ENCODE data around the gene CYP24A1.

CYP24A1 gene

GRCh38 chr20:54214566-54214965 lies 40.8 kb upstream of the CYP24A1 start:
- TF ChIP-seq FOXP2 (optimal IDR thresholded peaks at IDR 0.05; ENCODE audit: borderline replicate concordance, extremely low read depth, extremely low read length, insufficient read depth) (no peak), REST (IDR thresholded peaks at IDR 0.05; ENCODE audit: insufficient read depth in 1 of 2, low read depth in 2 of 2, low read length in 2 of 2) (no peak), SIN3A (IDR thresholded peaks at IDR 0.05; ENCODE audit: borderline replicate concordance, insufficient read depth, low read length) (no peak), TAF1 (IDR thresholded peaks at IDR 0.05; ENCODE audit: borderline replicate concordance, insufficient read depth, low read length) (no peak), POLR2AphosphoS5 (IDR thresholded peaks at IDR 0.05; ENCODE audit: low read depth, low read length) (no peak)

DNA sequence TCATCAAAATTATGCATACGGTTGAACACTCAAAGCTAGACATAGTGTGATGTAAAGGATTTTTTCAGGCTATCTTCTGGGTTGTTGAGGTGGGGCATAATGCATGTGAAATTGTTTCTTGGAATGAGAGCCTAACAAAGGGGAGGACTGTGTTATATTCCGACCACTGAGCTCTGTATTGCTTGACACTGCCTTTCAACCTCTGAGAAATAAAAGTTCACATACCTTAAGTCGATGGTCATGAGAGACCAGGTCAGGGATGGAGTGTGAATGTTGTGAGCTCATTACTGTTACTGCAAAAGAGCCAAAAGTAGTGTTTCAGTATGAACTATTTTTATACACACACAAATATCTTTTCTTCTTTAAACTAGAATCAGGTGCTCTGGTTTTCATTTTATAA lies 39.1 kb upstream of the CYP24A1 start:
- TF ChIP-seq POLR2AphosphoS5 (IDR thresholded peaks at IDR 0.05; ENCODE audit: low read depth, low read length) (no peak), SIN3A (IDR thresholded peaks at IDR 0.05; ENCODE audit: borderline replicate concordance, insufficient read depth, low read length) (no peak), REST (IDR thresholded peaks at IDR 0.05; ENCODE audit: insufficient read depth in 1 of 2, low read depth in 2 of 2, low read length in 2 of 2) (no peak), FOXP2 (optimal IDR thresholded peaks at IDR 0.05; ENCODE audit: borderline replicate concordance, extremely low read depth, extremely low read length, insufficient read depth) (no peak), TAF1 (IDR thresholded peaks at IDR 0.05; ENCODE audit: borderline replicate concordance, insufficient read depth, low read length) (no peak)

- TF ChIP-seq SIN3A (IDR thresholded peaks at IDR 0.05; ENCODE audit: borderline replicate concordance, insufficient read depth, low read length) (no peak), POLR2AphosphoS5 (IDR thresholded peaks at IDR 0.05; ENCODE audit: low read depth, low read length) (no peak), REST (IDR thresholded peaks at IDR 0.05; ENCODE audit: insufficient read depth in 1 of 2, low read depth in 2 of 2, low read length in 2 of 2) (no peak), FOXP2 (optimal IDR thresholded peaks at IDR 0.05; ENCODE audit: borderline replicate concordance, extremely low read depth, extremely low read length, insufficient read depth) (no peak), TAF1 (IDR thresholded peaks at IDR 0.05; ENCODE audit: borderline replicate concordance, insufficient read depth, low read length) (no peak)
Observed at GRCh38 chr20:54212226-54212625, 38.4 kb upstream of the CYP24A1 start.

DNA sequence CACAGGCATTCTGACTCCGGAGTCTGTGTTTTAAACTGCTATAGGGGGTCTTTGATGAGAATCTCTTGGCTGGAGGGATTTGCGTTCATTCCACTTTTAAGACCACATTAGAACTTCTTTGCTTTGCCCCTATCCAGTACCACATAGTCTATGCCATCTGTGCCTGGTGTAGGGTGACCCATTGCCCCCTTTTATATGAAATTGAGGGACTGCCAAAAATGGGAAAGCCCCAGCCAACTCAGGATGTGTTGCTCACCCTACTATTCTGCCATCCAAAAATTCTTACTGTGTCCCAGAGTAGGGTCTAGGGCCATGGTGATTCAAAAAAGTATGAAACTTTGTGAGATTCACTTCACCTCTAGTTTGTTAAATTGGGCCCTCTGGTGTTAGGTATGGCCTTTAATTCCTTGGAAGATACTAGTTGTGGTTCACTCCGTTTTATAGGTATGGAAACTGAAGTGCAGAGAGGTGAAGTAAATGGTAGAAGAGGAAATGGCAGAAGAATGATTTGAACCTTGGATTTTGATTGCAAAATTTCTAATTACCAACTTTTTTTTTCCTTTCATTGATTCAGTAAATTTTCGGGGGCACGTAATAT lies 35.5 kb upstream of the CYP24A1 start:
- TF ChIP-seq FOXP2 (optimal IDR thresholded peaks at IDR 0.05; ENCODE audit: borderline replicate concordance, extremely low read depth, extremely low read length, insufficient read depth): no peak
- no peak for TF ChIP-seq TAF1 (IDR thresholded peaks at IDR 0.05; ENCODE audit: borderline replicate concordance, insufficient read depth, low read length)
- TF ChIP-seq POLR2AphosphoS5 (IDR thresholded peaks at IDR 0.05; ENCODE audit: low read depth, low read length): no peak

DNA sequence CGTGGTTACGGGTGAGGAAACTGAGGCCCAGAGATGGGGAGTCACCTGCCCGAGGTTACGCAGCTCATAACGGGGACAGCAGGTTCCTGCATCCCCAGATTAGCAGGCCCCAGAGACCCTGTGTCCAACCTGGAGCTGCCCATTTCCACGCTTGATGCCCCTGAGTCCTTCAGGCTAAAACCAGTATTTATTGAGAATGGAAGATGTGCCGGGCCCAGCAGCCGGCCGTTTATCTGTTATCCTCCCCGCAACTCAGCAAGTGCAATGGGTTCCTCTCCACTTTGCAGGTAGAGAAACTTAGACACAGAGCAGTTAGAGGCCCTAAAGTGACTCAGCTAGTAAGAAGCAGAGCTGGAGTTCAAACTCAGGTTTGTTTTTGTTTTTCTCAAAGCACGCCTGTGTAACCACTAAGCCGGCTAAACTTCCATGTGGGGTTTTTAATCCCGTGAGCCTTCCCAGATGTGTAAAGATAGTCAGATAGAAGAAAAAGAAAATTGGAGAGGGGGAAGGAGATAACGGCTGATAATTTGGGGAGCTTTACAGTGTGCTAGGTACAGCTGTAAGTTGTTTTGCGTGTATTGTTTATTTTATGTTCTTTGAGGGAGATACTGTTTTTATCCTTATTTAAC lies 34.9 kb upstream of the CYP24A1 start:
- TF ChIP-seq SIN3A (IDR thresholded peaks at IDR 0.05; ENCODE audit: borderline replicate concordance, insufficient read depth, low read length) (no peak), REST (IDR thresholded peaks at IDR 0.05; ENCODE audit: insufficient read depth in 1 of 2, low read depth in 2 of 2, low read length in 2 of 2) (no peak), POLR2AphosphoS5 (IDR thresholded peaks at IDR 0.05; ENCODE audit: low read depth, low read length) (no peak), FOXP2 (optimal IDR thresholded peaks at IDR 0.05; ENCODE audit: borderline replicate concordance, extremely low read depth, extremely low read length, insufficient read depth) (no peak), TAF1 (IDR thresholded peaks at IDR 0.05; ENCODE audit: borderline replicate concordance, insufficient read depth, low read length) (no peak)

Data from PFSK-1 (cell line).